ENCODE measurements around the gene CPLX3.

CPLX3 gene

GRCh38 chr15:74788683-74789151, 37.7 kb upstream of the CPLX3 start:
- no peak for DNase-seq

GRCh38 chr15:74789171-74789631, 37.2 kb upstream of the CPLX3 start:
- no peak for DNase-seq

- DNase-seq = no peak
Measured at GRCh38 chr15:74789741-74790079, 36.7 kb upstream of the CPLX3 start.

GRCh38 chr15:74790080-74790916, 36.1 kb upstream of the CPLX3 start:
- DNase-seq = no peak

GRCh38 chr15:74791007-74791406, 35.4 kb upstream of the CPLX3 start:
- no peak for DNase-seq

GRCh38 chr15:74791667-74792066, 34.8 kb upstream of the CPLX3 start:
- no peak for DNase-seq

GRCh38 chr15:74792227-74793016, 34.0 kb upstream of the CPLX3 start:
- no peak for DNase-seq

- DNase-seq = no peak
Measured at GRCh38 chr15:74793135-74794028, 33.0 kb upstream of the CPLX3 start.

GRCh38 chr15:74794248-74794969, 32.0 kb upstream of the CPLX3 start:
- DNase-seq = no peak

GRCh38 chr15:74794970-74795349, 31.5 kb upstream of the CPLX3 start:
- DNase-seq = no peak

- no peak for DNase-seq
Measured at GRCh38 chr15:74795966-74796625, 30.3 kb upstream of the CPLX3 start.

- DNase-seq = no peak
Measured at GRCh38 chr15:74798388-74799254, 27.8 kb upstream of the CPLX3 start.

GRCh38 chr15:74799255-74799855, 27.1 kb upstream of the CPLX3 start:
- no peak for DNase-seq

- peak; percentile 36 for DNase-seq
Measured at GRCh38 chr15:74799856-74800558, 26.4 kb upstream of the CPLX3 start.

- DNase-seq = no peak
Measured at GRCh38 chr15:74800559-74801094, 25.8 kb upstream of the CPLX3 start.

GRCh38 chr15:74801311-74801997, 25.0 kb upstream of the CPLX3 start:
- no peak for DNase-seq

- no peak for DNase-seq
Measured at GRCh38 chr15:74802290-74802689, 24.1 kb upstream of the CPLX3 start.

GRCh38 chr15:74802862-74803447, 23.5 kb upstream of the CPLX3 start:
- DNase-seq = no peak
